VCaP (cell line): ENCODE measurements around the gene ZNF384.

ENCODE experiments used
- H3K27ac ChIP-seq: fragments of 450-650 bp; 2 replicates; pipeline ENCODE4 v1.5.1; 2017
- CTCF ChIP-seq: fragments of 450-650 bp; conservative IDR thresholded peaks from 2 replicates; pipeline ENCODE4 v1.5.1; 2017; ENCODE audit warnings: mild to moderate bottlenecking, moderate library complexity

The ZNF384 gene

DNA sequence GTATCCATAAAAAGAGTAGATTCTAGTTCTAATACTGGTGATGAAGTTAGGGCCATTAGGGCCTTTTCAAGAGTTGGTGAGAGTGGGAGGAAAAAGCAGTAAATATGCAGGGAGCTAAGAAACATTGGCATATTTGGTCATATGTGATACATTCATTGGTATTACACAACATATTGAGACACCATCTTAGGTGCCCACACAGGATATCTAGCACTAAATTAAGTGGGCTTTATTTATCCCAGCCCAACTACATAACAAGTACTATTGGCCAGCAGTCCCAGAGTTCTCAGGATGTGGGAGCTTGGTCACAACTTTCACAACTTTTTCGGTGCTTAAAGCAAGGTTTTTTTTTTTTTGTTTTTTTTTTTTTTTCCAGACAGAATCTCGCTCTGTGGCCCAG lies 24.3 kb downstream of the ZNF384 start:
- no peak for TF ChIP-seq CTCF
- H3K27ac ChIP-seq, result no peak overlapping the region

DNA sequence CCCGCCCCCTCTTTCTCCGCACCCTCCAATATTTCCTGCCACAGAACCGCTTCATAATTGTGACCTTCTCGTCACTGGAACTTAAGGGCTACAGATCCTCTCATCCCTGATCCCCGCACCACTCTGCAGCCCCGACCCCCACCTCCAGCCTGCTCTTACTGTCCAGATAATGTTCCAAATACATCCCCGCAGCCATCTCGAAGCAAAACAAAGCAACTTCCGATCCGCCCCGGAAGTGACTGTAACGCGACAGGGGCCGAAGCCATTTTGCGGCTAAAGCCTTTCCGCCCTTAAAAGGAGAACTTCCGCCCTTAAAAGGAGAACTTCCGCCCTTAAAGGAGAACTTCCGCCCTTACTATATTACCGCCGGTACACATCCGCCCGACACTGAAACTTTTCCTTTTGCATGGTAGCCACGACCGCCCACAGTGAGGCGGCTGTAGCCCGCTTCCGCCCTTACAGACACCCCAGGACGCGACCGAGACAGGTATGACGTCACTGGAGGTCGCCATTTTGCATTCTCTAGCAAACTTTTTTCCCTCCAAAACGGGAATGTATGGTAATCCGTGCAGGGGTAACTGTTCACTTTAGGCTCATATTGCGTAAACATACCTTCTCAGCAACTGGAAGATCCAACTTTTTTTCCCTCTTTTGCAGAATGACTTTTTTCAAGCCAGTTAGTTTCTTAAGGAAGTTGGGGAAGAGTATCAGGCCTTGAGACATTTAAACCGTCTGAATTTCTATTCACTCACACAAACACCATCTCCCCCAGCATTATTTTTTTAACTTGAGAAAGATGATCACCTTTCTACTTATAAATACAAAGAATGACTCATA lies 26.1 kb downstream of the ZNF384 start, which contains the start of gene ING4:
Gene ING4, minus strand, starts transcription at position 214 of the 837 bp plus-strand sequence. Its CDS starts 18 bp downstream, at position 196.
- peak within 1 kb of the TSS; percentile 65 for H3K27ac ChIP-seq
- TF ChIP-seq CTCF, result no peak

GRCh38 chr12:6662602-6662905 lies 26.6 kb downstream of the ZNF384 start:
- peak overlapping the region; percentile 65 for H3K27ac ChIP-seq
- no peak for TF ChIP-seq CTCF

- H3K27ac ChIP-seq, result no peak overlapping the region
Measured at GRCh38 chr12:6653987-6654386, 35.2 kb downstream of the ZNF384 start.

GRCh38 chr12:6653342-6653741 lies 35.8 kb downstream of the ZNF384 start:
- H3K27ac ChIP-seq, result no peak overlapping the region
- TF ChIP-seq CTCF, result no peak

More at GRCh38 chr12:6653987-6654386, 35.2 kb downstream of the ZNF384 start:
- TF ChIP-seq CTCF, result no peak

DNA sequence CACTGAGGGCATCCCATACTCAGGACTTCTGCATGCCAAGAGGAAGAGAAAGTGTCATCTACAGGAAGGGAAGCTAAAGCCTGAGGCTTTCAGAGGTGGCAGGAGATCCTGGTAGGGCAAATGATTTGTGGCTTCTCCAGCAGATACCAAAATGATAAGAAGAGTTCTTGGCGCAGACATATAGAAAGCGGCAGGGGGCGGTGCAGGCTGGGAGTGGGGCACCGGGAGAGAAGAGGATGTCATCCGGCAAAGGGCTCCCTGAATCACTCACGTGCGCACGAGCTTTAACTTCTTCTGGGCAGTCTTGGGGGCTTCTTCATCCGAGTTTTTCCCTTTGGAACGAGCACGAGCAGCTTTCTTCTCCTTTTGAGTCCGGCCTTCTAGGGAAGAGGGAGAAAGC lies 36.8 kb downstream of the ZNF384 start:
- no peak overlapping the region for H3K27ac ChIP-seq
- TF ChIP-seq CTCF, result no peak

DNA sequence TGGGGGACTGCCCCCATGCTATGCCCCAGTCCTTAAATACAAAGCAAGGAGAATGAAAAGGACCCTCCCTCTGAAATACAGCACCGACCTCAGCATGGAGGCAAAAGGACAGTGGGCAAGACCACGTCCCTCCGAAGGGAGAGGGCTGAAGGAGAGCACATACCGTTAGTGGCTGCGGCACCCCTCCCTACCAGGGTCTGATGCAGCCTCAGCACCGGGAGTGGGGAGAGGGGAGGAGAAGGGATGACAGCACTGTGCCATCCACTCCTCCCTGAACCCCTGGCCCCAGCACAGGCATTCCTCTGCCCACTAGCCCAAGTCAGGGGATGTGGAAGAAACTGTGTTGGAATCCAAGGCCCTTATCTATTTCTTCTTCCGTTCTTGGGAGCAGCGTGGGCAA lies 38.3 kb downstream of the ZNF384 start:
- H3K27ac ChIP-seq, result no peak overlapping the region

More for the DNA sequence above, 38.3 kb downstream of the ZNF384 start:
- TF ChIP-seq CTCF, result no peak
